ENCODE measurements around the gene BBS12. TPM values are rescaled to one million over a fixed set of nuclear protein-coding genes. Genes with fewer than 3 reads are reported as not detected.

BBS12 gene
- total and polyA plus RNA-seq, 9 of the 15 experiments (the other 6 are each of a cell fraction or from before 2014, with no cell fraction given) = 2.7 to 6.5 (median 3.3) TPM

- TF ChIP-seq ZNF592 (IDR thresholded peaks at IDR 0.05) = peak; percentile 18; the same call in 1 of the 2 replicates
- TF ChIP-seq MTA1 (IDR thresholded peaks at IDR 0.05; ENCODE audit: borderline replicate concordance) = no peak
- TF ChIP-seq ATF4 (CRISPR knock-in tag; IDR thresholded peaks at IDR 0.05) = no peak
- no peak for TF ChIP-seq CHD2 (IDR thresholded peaks at IDR 0.05; ENCODE audit: low read depth, low read length)
- TF ChIP-seq HSF4 (CRISPR knock-in tag; IDR thresholded peaks at IDR 0.05; ENCODE audit: borderline replicate concordance) = no peak
Measured at GRCh38 chr4:122762966-122763716, 30.6 kb downstream of the BBS12 start (continued).

Measured in K562 (cell line).